ENCODE data around the gene CD55.

CD55 gene

GRCh38 chr1:207342332-207342731 is 20.9 kb downstream of the CD55 start:
- DNase-seq (ENCODE audit: low read depth) = no peak

DNA sequence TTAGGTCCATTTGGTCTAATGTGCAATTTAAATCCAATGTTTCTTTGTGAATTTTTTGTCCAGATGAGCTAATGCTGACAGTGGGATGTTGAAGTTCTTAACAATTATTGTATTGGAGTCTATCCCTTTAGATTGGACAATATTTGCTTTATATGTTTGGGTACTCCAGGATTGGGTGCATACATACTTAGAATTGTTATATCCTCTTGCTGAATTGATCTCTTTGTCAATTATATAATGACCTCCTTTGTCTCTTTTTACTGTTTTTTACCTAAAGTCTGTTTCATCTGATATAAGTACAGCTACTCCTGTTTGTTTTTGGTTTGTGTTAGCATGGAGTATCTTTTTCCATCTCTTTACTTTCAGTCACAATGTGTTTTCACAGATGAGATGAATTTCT is 22.2 kb downstream of the CD55 start:
- H3K4me3 ChIP-seq (ENCODE audit: low read length) = no peak overlapping the region
- DNase-seq (ENCODE audit: low read depth) = no peak
- TF ChIP-seq, protein P1, sequence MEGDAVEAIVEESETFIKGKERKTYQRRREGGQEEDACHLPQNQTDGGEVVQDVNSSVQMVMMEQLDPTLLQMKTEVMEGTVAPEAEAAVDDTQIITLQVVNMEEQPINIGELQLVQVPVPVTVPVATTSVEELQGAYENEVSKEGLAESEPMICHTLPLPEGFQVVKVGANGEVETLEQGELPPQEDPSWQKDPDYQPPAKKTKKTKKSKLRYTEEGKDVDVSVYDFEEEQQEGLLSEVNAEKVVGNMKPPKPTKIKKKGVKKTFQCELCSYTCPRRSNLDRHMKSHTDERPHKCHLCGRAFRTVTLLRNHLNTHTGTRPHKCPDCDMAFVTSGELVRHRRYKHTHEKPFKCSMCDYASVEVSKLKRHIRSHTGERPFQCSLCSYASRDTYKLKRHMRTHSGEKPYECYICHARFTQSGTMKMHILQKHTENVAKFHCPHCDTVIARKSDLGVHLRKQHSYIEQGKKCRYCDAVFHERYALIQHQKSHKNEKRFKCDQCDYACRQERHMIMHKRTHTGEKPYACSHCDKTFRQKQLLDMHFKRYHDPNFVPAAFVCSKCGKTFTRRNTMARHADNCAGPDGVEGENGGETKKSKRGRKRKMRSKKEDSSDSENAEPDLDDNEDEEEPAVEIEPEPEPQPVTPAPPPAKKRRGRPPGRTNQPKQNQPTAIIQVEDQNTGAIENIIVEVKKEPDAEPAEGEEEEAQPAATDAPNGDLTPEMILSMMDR (IDR thresholded peaks at IDR 0.05; ENCODE audit: insufficient read depth, low read depth, low read length, missing control alignments) = no peak

More at GRCh38 chr1:207342332-207342731, 20.9 kb downstream of the CD55 start:
- H3K4me3 ChIP-seq (ENCODE audit: low read length) = no peak overlapping the region
- TF ChIP-seq, protein P1 (IDR thresholded peaks at IDR 0.05; ENCODE audit: insufficient read depth, low read depth, low read length, missing control alignments) = no peak

DNA sequence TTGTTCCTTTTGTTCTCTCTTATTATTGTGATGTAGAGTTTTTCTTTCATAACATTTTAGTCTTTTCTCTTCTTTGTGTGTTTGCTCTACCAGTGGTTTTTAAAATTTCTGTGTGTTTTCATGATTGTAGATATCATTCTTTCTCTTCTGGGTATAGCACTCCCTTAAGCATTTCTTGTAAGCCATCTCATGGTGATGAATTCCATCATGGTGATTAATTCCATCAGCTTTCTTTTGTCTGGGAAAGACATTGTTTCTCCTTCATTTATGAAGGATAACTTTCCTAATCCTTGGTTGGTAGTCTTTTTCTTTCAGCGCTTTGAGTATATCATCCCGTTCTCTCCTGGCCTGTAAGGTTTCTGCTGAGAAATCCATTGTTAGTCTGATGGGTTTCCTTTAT is 22.7 kb downstream of the CD55 start:
- TF ChIP-seq, protein P1 (IDR thresholded peaks at IDR 0.05; ENCODE audit: insufficient read depth, low read depth, low read length, missing control alignments) = no peak

DNA sequence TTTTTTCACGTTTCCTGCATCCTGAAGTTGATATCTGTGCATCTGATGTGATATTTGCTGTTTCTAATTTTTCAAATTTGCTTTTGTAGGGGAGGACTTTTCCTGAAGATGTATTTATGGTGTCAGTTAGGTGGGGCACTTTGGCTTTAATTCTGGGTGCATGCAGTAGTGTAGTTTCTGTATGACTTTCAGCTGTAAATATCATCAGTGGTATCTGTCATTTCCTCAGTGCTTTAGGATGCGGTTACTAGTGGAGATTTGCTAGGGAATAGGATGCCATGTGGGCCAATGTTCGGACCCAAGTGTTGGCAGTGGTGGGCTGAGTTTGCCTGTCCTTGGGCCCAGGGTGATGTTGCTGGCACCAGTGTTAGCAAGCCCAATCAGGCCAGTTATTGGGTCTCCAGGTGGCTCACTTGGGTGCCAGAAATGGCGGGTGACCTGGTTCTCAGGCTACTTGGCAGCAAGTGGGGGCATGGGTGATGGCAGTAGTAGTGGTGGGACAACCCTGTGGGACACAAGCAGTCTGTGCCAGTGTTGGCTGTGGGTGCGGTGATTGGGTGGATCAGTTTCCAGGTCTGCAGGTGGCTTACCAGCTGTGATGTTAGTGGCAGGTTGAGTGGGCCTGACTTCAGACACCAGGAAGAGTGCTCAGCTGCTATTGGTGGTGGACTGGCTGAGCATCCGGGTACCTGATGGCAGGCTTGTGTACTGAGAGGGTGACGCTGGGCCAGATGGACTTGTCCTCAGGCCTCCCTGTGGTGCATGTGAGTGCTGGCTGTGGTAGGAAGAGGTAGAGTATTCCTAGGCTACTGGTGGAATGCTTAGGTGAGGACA is 24.4 kb downstream of the CD55 start:
- H3K4me3 ChIP-seq (ENCODE audit: low read length) = no peak overlapping the region
- no peak for DNase-seq (ENCODE audit: low read depth)
- TF ChIP-seq, protein P1 (IDR thresholded peaks at IDR 0.05; ENCODE audit: insufficient read depth, low read depth, low read length, missing control alignments) = no peak

More for the DNA sequence above, 22.7 kb downstream of the CD55 start:
- no peak overlapping the region for H3K4me3 ChIP-seq (ENCODE audit: low read length)
- no peak for DNase-seq (ENCODE audit: low read depth)

DNA sequence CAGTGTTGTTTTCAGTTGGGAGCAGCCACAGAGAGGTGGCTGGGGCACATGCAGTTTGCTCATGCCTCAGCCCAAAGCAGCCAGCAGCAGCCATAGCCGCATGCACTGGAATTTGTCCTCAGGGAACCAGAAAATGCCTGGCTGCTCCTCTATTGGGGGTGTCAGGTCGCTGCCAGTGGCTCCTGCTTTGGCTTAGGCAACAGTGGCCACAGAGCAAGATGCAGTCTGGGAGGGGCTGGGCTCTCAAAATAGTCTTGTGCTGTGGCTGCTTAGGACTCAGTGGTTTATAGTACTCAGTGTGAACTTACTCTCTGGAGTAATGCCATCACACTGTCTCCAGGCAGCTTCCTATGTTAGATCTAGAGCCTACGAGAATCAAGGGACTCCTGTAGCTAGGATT is 25.0 kb downstream of the CD55 start:
- no peak overlapping the region for H3K4me3 ChIP-seq (ENCODE audit: low read length)
- DNase-seq (ENCODE audit: low read depth) = no peak
- TF ChIP-seq, protein P1 (IDR thresholded peaks at IDR 0.05; ENCODE audit: insufficient read depth, low read depth, low read length, missing control alignments) = no peak

GRCh38 chr1:207349979-207350378 is 28.5 kb downstream of the CD55 start:
- TF ChIP-seq, protein P1 (IDR thresholded peaks at IDR 0.05; ENCODE audit: insufficient read depth, low read depth, low read length, missing control alignments) = no peak
- no peak overlapping the region for H3K4me3 ChIP-seq (ENCODE audit: low read length)
- DNase-seq (ENCODE audit: low read depth) = no peak

DNA sequence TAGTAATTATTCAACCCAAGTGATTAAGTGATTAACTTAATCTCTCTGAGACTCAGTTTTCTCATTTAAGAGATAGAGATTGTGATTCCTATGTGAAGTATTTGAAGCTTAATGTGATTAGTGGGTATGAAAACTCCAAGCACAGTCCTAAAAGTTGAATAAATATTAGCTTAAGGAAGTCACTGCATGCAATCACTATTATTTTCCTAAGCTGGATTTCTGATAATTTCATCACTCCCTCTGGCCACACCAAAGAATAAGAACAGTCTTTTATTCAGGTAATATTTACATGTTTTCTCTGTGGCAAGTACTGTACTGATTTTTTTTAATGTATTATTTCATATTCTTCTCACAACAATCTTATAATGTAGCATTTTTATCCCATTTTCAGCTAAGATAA is 31.1 kb downstream of the CD55 start:
- DNase-seq (ENCODE audit: low read depth) = no peak
- no peak overlapping the region for H3K4me3 ChIP-seq (ENCODE audit: low read length)
- TF ChIP-seq, protein P1 (IDR thresholded peaks at IDR 0.05; ENCODE audit: insufficient read depth, low read depth, low read length, missing control alignments) = no peak
